Stomach (tissue), 9 donors: Measurements from ENCODE around the gene MRPL23. TPM values are rescaled to one million over a fixed set of nuclear protein-coding genes. Genes with fewer than 3 reads are reported as not detected.
A peak's percentile ranks its signal among the peaks of the same experiment; 100 is the strongest.

Source experiments
- DNase-seq, 2 donors: peaks; one replicate each; pipeline versions ENCODE4 v3.0.0 to v3.0.0-alpha.2; 2013 to 2019
- H3K27ac ChIP-seq, 5 donors: fragments of 200-600 bp in 4 of 5; sonication (generic) in 4 of 5; one replicate each; pipeline ENCODE4 v1.5.1; 2013 to 2019; ENCODE audit warnings: mild to moderate bottlenecking in 1 of 5, moderate library complexity in 1 of 5
- H3K27me3 ChIP-seq, 3 donors: fragments of 200-600 bp; sonication (generic); one replicate each; pipeline ENCODE4 v1.5.1; 2017 to 2019; ENCODE audit warnings: mixed run types in 1 of 3
- H3K36me3 ChIP-seq, 4 donors: fragments of 200-600 bp; sonication (generic); 1 replicate in 3 of 4; 2 replicates in 1 of 4; pipeline ENCODE4 v1.5.1; 2016 to 2019
- H3K4me1 ChIP-seq, 4 donors: fragments of 200-600 bp; sonication (generic); one replicate each; pipeline ENCODE4 v1.5.1; 2016 to 2019
- H3K4me3 ChIP-seq, 4 donors: fragments of 200-600 bp; sonication (generic) in 3 of 4; one replicate each; pipeline ENCODE4 v1.5.1; 2016 to 2019; ENCODE audit warnings: mild to moderate bottlenecking in 1 of 4
- H3K9me3 ChIP-seq, 4 donors: fragments of 200-600 bp; sonication (generic); one replicate each; pipeline ENCODE4 v1.5.1; 2016 to 2019
- EP300 ChIP-seq: sonication (generic); formaldehyde crosslinking; IDR thresholded peaks from one replicate; pipeline ENCODE4 v1.6.1; 2017; ENCODE audit warnings: antibody characterized with exemption
- POLR2A ChIP-seq, 4 donors: fragments of 450-650 bp; IDR thresholded peaks; one replicate each; pipeline ENCODE4 v1.6.1; 2016; ENCODE audit warnings: antibody characterized with exemption in 4 of 4, control low read depth in 2 of 4, mild to moderate bottlenecking in 1 of 4, moderate library complexity in 1 of 4
- POLR2AphosphoS5 ChIP-seq, 3 donors: sonication (generic); formaldehyde crosslinking; IDR thresholded peaks; one replicate each; pipeline ENCODE4 v1.6.1; 2016; ENCODE audit warnings: antibody characterized with exemption in 3 of 3
- WGBS, 5 donors: extraction: QIAGEN DNeasy Blood & Tissue Kit in 3 of 5; methylation state at CpG; one replicate each; pipeline versions ENCODE4 v1.1.5 to v1.1.7; 2013 to 2018; 5-methylcytosine and 5-hydroxymethylcytosine counted together
- intact Hi-C: fragments of 100-400 bp; cut with DNase I; formaldehyde crosslinking; loops from one replicate; pipeline ENCODE4 v1.15.1; 2023; ENCODE audit warnings: low total_unique reads
- polyA plus RNA-seq, 3 donors: library from polyadenylated mRNA; stranded (reverse); fragments of 200-250 nt; gene quantifications; one replicate each; pipeline ENCODE4 v1.2.3, GENCODE V29; 2013
- total RNA-seq, 5 donors: library from RNA; depleted of rRNA; stranded (reverse); fragments of >200 nt; gene quantifications; one replicate each; pipeline versions ENCODE4 v1.1.0 to v1.2.3, GENCODE V29; 2014 to 2016
- TF ChIP-seq, protein P1 (sequence below), 7 experiments: fragments of 450-650 bp in 4 of 7; fragments of 200-600 bp in 3 of 7; sonication (generic) in 3 of 7; IDR thresholded peaks; one replicate each; pipeline ENCODE4 v1.5.1; 2016 to 2019; ENCODE audit warnings: antibody characterized with exemption in 7 of 7, control low read depth in 2 of 7, mild to moderate bottlenecking in 1 of 7
- donor health status: healthy with polysubstance abuse.
- donor health status: Bipolar disorder and iron deficiency.
- donor health status: healthy.

The MRPL23 gene
- total and polyA plus RNA-seq, 8 donors, result 14.0 to 317 (median 113) TPM

DNA sequence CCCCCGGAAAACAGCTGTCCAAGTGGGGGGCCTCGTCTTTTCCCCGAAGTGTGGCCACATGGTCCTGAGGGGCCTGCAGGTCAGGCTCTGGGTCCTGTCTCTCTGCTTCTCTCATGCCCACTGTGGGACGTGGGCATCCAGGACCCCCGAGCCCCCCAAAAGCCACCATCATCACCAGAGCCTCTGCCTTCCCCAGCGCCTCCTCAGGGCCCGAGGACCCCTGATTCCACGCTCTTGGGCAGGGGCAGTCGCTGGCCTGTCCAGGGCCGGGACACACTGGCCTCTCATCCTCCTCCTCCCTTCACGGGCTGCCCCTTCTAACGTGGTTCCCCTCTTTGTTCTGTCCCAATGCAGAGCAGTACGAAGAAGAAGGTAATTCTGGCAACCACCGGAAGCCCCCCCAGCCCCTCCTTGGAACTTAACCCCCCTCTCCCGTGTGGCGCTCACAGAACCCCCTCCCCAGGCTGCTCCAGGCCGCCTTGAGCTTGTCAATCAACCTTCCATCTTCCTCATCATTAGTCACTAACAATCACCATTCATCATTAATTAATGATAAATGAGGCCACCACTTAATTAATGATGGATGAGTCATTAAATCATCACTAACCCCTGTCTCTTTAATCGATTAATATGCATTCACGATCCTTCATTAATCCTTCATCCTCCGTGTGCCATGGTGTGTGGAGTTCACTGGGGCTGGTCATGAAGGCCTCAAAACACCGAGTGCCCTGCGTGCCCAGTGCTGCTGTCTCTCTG is 23.8 kb upstream of the MRPL23 start:
- WGBS, 5 donors, result 84 to 87% (median 85%) methylated on average over 22 of the region's 22 CpGs
- Histone ChIP-seq H3K36me3 (no peaks in the 10 kb centered on the region), H3K4me3 (no peak overlapping the region), H3K4me1 (peaks cover 0 to 10% (median 0%) of the 10 kb centered on the region in 4 donors), H3K9me3 (no peaks in the 10 kb centered on the region), H3K27me3 (peaks cover 0 to 73% (median 10%) of the 10 kb centered on the region in 3 donors), H3K27ac (peak overlapping the region in 1 of 5 donors; percentile 61)
- peak in 1 of 2 donors; percentile 3 for DNase-seq
- TF ChIP-seq POLR2AphosphoS5 (IDR thresholded peaks at IDR 0.05) (no peak), POLR2A (IDR thresholded peaks at IDR 0.05) (no peak), EP300 (no peak)
- TF ChIP-seq, protein P1, sequence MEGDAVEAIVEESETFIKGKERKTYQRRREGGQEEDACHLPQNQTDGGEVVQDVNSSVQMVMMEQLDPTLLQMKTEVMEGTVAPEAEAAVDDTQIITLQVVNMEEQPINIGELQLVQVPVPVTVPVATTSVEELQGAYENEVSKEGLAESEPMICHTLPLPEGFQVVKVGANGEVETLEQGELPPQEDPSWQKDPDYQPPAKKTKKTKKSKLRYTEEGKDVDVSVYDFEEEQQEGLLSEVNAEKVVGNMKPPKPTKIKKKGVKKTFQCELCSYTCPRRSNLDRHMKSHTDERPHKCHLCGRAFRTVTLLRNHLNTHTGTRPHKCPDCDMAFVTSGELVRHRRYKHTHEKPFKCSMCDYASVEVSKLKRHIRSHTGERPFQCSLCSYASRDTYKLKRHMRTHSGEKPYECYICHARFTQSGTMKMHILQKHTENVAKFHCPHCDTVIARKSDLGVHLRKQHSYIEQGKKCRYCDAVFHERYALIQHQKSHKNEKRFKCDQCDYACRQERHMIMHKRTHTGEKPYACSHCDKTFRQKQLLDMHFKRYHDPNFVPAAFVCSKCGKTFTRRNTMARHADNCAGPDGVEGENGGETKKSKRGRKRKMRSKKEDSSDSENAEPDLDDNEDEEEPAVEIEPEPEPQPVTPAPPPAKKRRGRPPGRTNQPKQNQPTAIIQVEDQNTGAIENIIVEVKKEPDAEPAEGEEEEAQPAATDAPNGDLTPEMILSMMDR (IDR thresholded peaks at IDR 0.05), result no peak
- intact Hi-C loops, result no loop called here

DNA sequence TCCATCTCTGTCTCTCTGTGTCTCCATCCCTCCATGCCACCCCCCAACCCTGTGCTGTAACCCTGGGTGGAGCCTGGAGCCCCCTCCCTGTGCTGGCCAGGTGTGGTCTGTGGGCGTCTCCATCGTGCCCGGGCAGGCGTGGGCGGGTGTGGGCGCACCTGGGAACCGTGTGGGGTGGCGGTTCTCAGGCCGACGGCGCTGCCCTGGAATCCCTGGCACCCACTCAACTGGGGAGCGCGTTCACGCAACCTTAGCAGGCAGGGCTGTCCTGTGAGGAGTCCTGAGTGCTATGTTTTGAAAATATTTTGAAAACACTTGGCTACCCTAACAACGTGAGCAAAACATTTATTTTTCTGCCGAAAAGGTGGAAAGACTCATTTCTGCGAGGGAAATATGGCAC is 23.0 kb upstream of the MRPL23 start:
- DNase-seq, result peak in 1 of 2 donors; percentile 68
- TF ChIP-seq POLR2AphosphoS5 (IDR thresholded peaks at IDR 0.05), result no peak
- TF ChIP-seq, protein P1 (IDR thresholded peaks at IDR 0.05), result no peak
- WGBS, 5 donors, result 54 to 69% (median 59%) methylated on average over 16 to 17 of the region's 17 CpGs
- no peaks in the 10 kb centered on the region for H3K9me3 ChIP-seq
- no peak overlapping the region for H3K27ac ChIP-seq
- H3K4me1 ChIP-seq, result peaks cover 0 to 10% (median 0%) of the 10 kb centered on the region in 4 donors
- peaks cover 0 to 68% (median 10%) of the 10 kb centered on the region in 3 donors for H3K27me3 ChIP-seq
- no peaks in the 10 kb centered on the region for H3K36me3 ChIP-seq
- intact Hi-C loops, result no loop called here
- H3K4me3 ChIP-seq, result no peak overlapping the region

DNA sequence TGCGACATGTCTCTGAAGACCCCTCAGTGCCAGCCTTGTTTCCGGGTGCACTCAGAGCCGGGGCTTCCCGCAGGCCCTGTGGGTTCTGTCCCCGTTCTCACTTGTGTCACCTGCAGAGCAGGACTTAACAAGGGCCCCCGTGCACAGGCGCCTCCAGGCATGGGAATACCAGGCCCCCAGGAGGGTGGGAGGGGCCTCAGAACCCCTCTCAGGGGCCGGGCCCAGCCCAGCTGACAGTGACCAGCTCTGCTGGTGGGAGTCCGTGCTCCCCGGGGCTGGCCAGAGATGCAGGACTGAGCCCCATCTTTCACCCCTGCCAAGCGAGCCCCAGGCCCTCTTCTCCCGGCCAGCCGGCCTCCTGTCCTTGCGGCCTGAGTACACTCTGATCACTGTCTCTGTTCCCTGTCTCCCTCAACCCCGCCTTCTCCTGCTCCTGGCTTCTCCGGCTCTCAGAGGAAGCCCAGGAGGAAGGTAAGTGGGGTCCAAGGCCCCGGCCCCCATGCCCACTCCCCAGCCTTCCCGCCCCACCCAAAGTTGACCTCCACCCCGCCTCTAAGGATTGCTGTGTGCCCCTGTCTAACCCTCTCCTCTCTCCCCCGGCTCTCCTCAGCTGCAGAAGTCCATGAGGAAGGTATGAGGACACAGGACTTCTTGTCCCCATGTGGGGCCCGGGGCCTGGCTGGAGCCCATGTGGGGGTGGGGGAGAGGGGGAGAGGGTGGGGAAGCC is 22.3 kb upstream of the MRPL23 start:
- intact Hi-C loops, result no loop called here
- TF ChIP-seq, protein P1 (IDR thresholded peaks at IDR 0.05), result no peak
- TF ChIP-seq EP300 (no peak), POLR2AphosphoS5 (IDR thresholded peaks at IDR 0.05) (no peak), POLR2A (IDR thresholded peaks at IDR 0.05) (no peak)
- Histone ChIP-seq H3K27me3 (peaks cover 0 to 61% (median 10%) of the 10 kb centered on the region in 3 donors), H3K9me3 (no peaks in the 10 kb centered on the region), H3K4me1 (peaks cover 0 to 10% (median 0%) of the 10 kb centered on the region in 4 donors), H3K27ac (no peak overlapping the region), H3K36me3 (no peaks in the 10 kb centered on the region), H3K4me3 (no peak overlapping the region)
- DNase-seq, result peak in 1 of 2 donors; percentile 3
- 76 to 86% (median 82%) methylated on average over 18 to 21 of the region's 21 CpGs for WGBS, 5 donors

DNA sequence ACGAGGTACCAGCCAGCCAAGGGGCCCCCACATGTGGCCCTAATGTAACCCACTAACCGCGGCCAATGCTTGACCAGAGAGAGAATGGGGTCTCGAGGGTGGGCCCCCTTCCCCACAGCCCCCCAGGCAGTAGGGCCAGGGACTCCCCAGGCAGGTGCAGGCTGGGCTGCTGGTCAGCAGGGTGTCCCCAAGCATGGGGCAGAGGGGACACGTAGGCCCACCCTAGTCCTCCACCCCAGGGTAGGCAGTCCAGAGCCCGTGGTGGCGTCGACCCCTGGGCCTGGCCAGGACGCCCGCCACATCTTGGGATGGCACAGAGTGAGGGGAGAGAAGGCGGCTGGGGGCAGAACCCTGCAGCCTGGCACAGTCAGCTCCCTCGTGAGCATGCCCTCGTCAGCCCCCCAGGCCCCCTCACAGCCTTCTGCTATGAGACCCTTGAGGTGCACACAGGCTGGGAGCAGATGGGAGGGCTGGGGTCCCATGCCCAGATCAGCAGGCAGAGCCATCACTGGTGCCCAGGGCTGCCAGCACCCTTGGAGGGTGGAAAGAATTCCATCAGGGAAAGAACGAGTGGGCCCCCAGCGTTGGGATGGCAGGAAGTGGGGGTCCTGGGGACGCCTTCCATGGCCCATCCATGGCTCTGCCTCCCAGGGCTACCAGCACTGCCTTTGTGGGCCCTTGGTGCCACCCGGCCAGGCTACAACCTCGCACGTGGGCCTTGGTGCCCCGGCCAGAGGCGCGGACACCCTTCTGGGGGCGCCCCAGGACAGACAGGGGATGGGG is 21.6 kb upstream of the MRPL23 start:
- peak in 1 of 2 donors; percentile 4 for DNase-seq
- 82 to 90% (median 86%) methylated on average over 10 to 23 of the region's 23 CpGs for WGBS, 5 donors
- H3K27me3 ChIP-seq, result peaks cover 0 to 54% (median 9%) of the 10 kb centered on the region in 3 donors
- no peak overlapping the region for H3K4me3 ChIP-seq
- intact Hi-C loops, result no loop called here
- TF ChIP-seq POLR2AphosphoS5 (IDR thresholded peaks at IDR 0.05), result no peak
- no peak for TF ChIP-seq POLR2A (IDR thresholded peaks at IDR 0.05)
- TF ChIP-seq, protein P1 (IDR thresholded peaks at IDR 0.05), result no peak
- no peak overlapping the region for H3K27ac ChIP-seq
- H3K9me3 ChIP-seq, result no peaks in the 10 kb centered on the region
- no peaks in the 10 kb centered on the region for H3K36me3 ChIP-seq
- peaks cover 0 to 10% (median 0%) of the 10 kb centered on the region in 4 donors for H3K4me1 ChIP-seq
